HCT116 (cell line): ENCODE data around the gene CDC42BPB. TPM values are rescaled to one million over a fixed set of nuclear protein-coding genes. Genes with fewer than 3 reads are reported as not detected.

Experiments used
- total RNA-seq: library from RNA; stranded (reverse); gene quantifications from one replicate; pipeline ENCODE4 v1.2.1, GENCODE V29; 2021; ENCODE audit not compliant: unreplicated experiment

Gene CDC42BPB
- total RNA-seq, 1 experiment from 2014 or later: 85.6 TPM

Other genes with a start within 250 kb of the CDC42BPB start
- gene AMN, start 134.9 kb downstream of the CDC42BPB start, total RNA-seq: 5.7 TPM
- not detected for gene LBHD2, start 26.7 kb upstream of the CDC42BPB start, total RNA-seq
- not detected for gene EXOC3L4, start 37.2 kb upstream of the CDC42BPB start, total RNA-seq
- gene TNFAIP2, start 65.9 kb upstream of the CDC42BPB start, total RNA-seq: 74.8 TPM